SU-DHL-6 (cell line): ENCODE measurements around the gene RDH13.

ENCODE experiments used
- H2AFZ ChIP-seq: fragments of 200-600 bp; sonication (generic); 2 replicates; pipeline ENCODE4 v1.6.1; 2014; ENCODE audit warnings: low read depth, mild to moderate bottlenecking, moderate library complexity, mixed read lengths, antibody characterized with exemption, low read length; ENCODE audit not compliant: severe bottlenecking
- H3F3A ChIP-seq: fragments of 200-600 bp; shearing (Covaris generic); 2 replicates; pipeline ENCODE4 v1.6.0; 2016; ENCODE audit warnings: antibody characterized with exemption, mild to moderate bottlenecking; ENCODE audit not compliant: insufficient read depth
- H3K27ac ChIP-seq: fragments of 200-600 bp; sonication (generic); 2 replicates; pipeline ENCODE4 v1.5.1; 2016; ENCODE audit warnings: low read depth, mild to moderate bottlenecking, low read length, moderate library complexity, mixed read lengths
- H3K27me3 ChIP-seq: fragments of 200-600 bp; sonication (generic), shearing (Covaris generic); 2 replicates; pipeline ENCODE4 v1.6.0; 2014; ENCODE audit warnings: mild to moderate bottlenecking, low read length
- H3K36me3 ChIP-seq: fragments of 200-600 bp; sonication (generic); 2 replicates; pipeline ENCODE4 v1.6.1; 2014; ENCODE audit warnings: mild to moderate bottlenecking, low read length, mixed read lengths
- H3K4me2 ChIP-seq: fragments of 300-600, 200-600 bp; shearing (Covaris generic), sonication (generic); 2 replicates; pipeline ENCODE4 v1.6.0; 2014; ENCODE audit warnings: low read length, low read depth, mild to moderate bottlenecking; ENCODE audit not compliant: poor library complexity, severe bottlenecking
- H3K4me3 ChIP-seq: fragments of 200-600 bp; sonication (generic); 2 replicates; pipeline ENCODE4 v1.5.1; 2014; ENCODE audit warnings: antibody characterized with exemption, low read length, mild to moderate bottlenecking, mixed read lengths; ENCODE audit not compliant: insufficient read depth, poor library complexity, severe bottlenecking
- H3K79me2 ChIP-seq: fragments of 200-600 bp; sonication (generic); 2 replicates; pipeline ENCODE4 v1.6.1; 2014; ENCODE audit warnings: mild to moderate bottlenecking, low read length, moderate library complexity; ENCODE audit not compliant: insufficient read depth
- H3K9ac ChIP-seq: fragments of 200-600 bp; sonication (generic); 2 replicates; pipeline ENCODE4 v1.7.0; 2014; ENCODE audit warnings: mild to moderate bottlenecking, low read length
- H3K9me2 ChIP-seq: fragments of 200-600 bp; sonication (generic); replicated peaks from 2 replicates; pipeline ENCODE4 v1.6.1; 2014; ENCODE audit warnings: low read length; ENCODE audit not compliant: insufficient read depth
- H3K9me3 ChIP-seq: fragments of 200-600 bp; sonication (generic); 2 replicates; pipeline ENCODE4 v1.6.1; 2014; ENCODE audit warnings: low read length, mixed read lengths; ENCODE audit not compliant: insufficient read depth
- H4K20me1 ChIP-seq: fragments of 200-600 bp; sonication (generic); 2 replicates; pipeline ENCODE4 v1.6.1; 2014; ENCODE audit warnings: low read depth, mild to moderate bottlenecking, antibody characterized with exemption, low read length, moderate library complexity, mixed read lengths
- CTCF ChIP-seq: fragments of 200-600 bp; sonication (generic); IDR thresholded peaks from one replicate; pipeline ENCODE4 v1.5.1; 2017; ENCODE audit warnings: antibody characterized with exemption, mild to moderate bottlenecking, low read length, moderate library complexity; ENCODE audit not compliant: insufficient read depth, poor library complexity, severe bottlenecking
- EZH2phosphoT487 ChIP-seq: fragments of 200-600 bp; sonication (generic), shearing (Covaris generic); conservative IDR thresholded peaks from 2 replicates; pipeline ENCODE4 v1.6.1; 2018; ENCODE audit warnings: mild to moderate bottlenecking, antibody characterized with exemption, low read length, moderate library complexity, mixed read lengths

RDH13 gene

DNA sequence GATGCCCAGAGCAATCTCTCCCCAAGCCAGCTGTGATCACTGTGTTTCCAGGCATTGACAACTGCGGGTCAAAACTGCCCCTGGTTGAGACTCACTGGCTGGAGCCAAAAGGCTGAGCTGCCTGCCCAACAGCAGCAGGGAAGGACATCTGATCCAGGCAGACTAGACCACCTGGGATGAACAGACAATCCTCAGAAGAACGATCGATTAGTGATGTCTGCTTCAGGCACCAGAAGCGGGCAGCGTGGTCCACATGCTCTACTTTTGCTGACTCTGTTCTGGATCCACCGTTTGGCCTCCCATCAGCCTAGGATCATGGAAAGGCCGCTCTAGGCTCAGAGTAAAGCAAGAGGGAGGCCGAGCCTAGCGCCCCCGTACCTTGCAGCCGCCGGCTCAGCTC is 15.0 kb downstream of the RDH13 start:
- H3K9me2 ChIP-seq = no peaks in the 10 kb centered on the region
- H3K4me3 ChIP-seq = no peak overlapping the region
- no peak overlapping the region for H2AFZ ChIP-seq
- no peaks in the 10 kb centered on the region for H3K79me2 ChIP-seq
- H3K27ac ChIP-seq = no peak overlapping the region
- no peak for TF ChIP-seq CTCF
- TF ChIP-seq EZH2phosphoT487 = no peak
- H4K20me1 ChIP-seq = no peaks in the 10 kb centered on the region
- H3K36me3 ChIP-seq = no peaks in the 10 kb centered on the region
- no peaks in the 10 kb centered on the region for H3K27me3 ChIP-seq
- H3K4me2 ChIP-seq = no peak overlapping the region
- no peaks in the 10 kb centered on the region for H3K9me3 ChIP-seq
- H3F3A ChIP-seq = no peaks in the 10 kb centered on the region; the same call in 1 of the 2 replicates
- H3K9ac ChIP-seq = no peak overlapping the region

DNA sequence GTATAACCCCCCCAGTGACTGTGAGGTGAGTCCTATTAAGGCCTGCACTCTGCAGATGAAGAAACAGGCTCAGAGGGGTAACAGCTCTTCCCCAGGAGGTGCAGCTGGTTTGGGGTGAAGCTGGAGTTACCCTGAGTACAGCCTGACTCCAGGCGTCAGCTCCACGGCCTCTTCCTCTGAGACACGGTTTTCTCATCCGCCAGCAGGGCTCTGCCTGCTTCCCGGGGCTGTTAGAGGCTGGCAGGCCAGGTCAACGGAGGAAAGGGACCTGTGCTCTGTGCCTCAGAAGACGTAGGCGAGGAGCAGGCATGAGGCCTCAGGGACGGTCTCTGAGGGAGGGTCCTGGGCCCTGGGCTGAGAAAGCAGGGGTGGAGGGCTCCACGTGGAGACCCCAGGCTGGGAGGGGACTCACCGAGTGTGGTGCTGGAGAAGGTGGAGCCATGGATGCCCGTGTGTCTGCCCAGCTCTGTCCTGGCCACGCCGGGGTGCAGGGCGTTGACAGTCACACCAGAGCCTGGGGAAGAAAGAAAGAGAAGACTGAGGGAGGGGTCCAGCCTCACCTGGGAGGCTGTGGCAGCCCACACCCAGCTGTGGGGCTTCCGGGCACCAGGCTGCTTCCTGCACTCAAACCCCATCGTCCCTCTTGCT is 15.8 kb downstream of the RDH13 start:
- H3K4me3 ChIP-seq = no peak overlapping the region
- no peaks in the 10 kb centered on the region for H3K9me2 ChIP-seq
- no peaks in the 10 kb centered on the region for H4K20me1 ChIP-seq
- H3K79me2 ChIP-seq = no peaks in the 10 kb centered on the region
- no peaks in the 10 kb centered on the region; the same call in 1 of the 2 replicates for H3F3A ChIP-seq
- no peak overlapping the region for H3K9ac ChIP-seq
- no peak overlapping the region for H3K4me2 ChIP-seq
- H3K27ac ChIP-seq = no peak overlapping the region
- H3K36me3 ChIP-seq = no peaks in the 10 kb centered on the region
- H3K27me3 ChIP-seq = no peaks in the 10 kb centered on the region
- no peak for TF ChIP-seq CTCF
- TF ChIP-seq EZH2phosphoT487 = no peak
- no peak overlapping the region for H2AFZ ChIP-seq
- no peaks in the 10 kb centered on the region for H3K9me3 ChIP-seq

DNA sequence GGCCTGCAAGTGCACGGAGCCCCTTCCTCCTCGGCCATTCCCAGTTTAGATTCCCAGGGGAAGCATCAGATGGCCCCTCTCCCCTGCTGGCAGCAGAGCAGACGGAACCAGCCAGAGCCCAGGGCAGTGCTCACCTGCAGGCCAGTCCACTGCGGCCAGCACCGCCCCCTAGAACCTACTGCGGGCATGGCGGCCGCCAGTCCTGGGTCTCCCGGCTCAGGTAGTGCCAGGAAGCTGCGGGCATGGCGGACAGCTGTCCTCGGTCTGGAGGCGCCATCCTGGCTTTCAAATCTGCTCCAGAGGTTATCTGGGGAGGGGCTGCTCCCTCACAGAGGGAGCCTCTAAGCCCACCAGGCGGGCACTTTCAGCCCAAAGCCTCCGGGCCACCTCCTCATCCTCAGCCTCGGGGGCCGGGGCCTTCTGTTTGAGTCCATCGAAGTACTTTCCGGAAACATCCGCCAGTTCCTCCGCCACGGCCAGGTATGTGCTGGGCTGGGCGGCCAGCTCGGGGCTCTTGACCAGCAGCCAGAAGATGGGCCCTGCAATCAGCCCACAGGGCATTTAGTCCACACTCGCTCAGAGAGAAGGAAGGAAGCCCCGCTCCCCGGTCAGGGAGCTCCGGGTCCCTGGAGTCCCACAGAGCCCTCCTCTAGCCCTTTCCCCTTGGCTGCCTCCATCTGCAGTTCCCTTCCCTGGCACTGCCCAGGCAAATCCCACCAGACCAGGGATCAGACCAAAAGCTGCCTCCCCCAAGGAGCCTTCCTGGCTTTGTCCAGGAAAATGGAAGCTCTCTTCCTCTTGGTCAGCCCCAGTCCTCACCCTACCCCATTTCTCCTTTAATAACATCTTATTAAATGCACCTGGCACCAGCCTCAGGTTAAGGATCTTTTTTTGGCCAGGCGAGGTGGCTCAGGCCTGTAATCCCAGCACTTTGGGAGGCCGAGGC is 17.9 kb downstream of the RDH13 start:
- H3K79me2 ChIP-seq = no peaks in the 10 kb centered on the region
- H3K27ac ChIP-seq = no peak overlapping the region
- H2AFZ ChIP-seq = no peak overlapping the region
- H3K4me3 ChIP-seq = no peak overlapping the region
- no peak overlapping the region for H3K9ac ChIP-seq
- no peaks in the 10 kb centered on the region; the same call in 1 of the 2 replicates for H3F3A ChIP-seq
- no peaks in the 10 kb centered on the region for H3K9me2 ChIP-seq
- no peaks in the 10 kb centered on the region for H3K36me3 ChIP-seq
- H3K27me3 ChIP-seq = no peaks in the 10 kb centered on the region
- H3K9me3 ChIP-seq = no peaks in the 10 kb centered on the region
- no peak for TF ChIP-seq EZH2phosphoT487
- no peak for TF ChIP-seq CTCF
- no peak overlapping the region for H3K4me2 ChIP-seq
- no peaks in the 10 kb centered on the region for H4K20me1 ChIP-seq
